ENCODE measurements around the gene BMAL1.

Gene BMAL1

GRCh38 chr11:13343931-13344717 lies 66.5 kb downstream of the BMAL1 start:
- peak; percentile 54 for DNase-seq (ENCODE audit: low spot score)

- DNase-seq (ENCODE audit: low spot score) = no peak
These were observed 67.2 kb downstream of the BMAL1 start for GRCh38 chr11:13344818-13345217.

DNA sequence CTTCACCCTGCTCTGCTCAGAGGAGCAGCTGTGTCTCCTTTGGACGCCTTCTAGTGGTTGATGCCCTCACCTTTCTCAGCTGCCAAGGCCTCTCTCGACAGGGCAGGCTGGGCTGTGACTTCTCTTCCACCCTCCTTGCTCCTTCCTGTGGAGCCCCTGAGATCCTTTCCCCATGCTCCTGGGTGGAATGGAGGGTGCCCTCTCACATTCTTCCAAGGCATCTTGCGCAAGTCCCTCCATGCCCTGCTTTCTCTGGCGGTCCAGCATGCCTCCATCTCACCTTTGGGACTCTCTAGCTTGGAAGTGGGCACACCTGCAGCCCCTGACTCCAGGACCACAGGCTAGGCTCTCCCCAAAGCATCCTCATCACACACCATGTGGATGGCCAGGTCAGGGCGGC lies 68.9 kb downstream of the BMAL1 start:
- DNase-seq (ENCODE audit: low spot score) = no peak

DNA sequence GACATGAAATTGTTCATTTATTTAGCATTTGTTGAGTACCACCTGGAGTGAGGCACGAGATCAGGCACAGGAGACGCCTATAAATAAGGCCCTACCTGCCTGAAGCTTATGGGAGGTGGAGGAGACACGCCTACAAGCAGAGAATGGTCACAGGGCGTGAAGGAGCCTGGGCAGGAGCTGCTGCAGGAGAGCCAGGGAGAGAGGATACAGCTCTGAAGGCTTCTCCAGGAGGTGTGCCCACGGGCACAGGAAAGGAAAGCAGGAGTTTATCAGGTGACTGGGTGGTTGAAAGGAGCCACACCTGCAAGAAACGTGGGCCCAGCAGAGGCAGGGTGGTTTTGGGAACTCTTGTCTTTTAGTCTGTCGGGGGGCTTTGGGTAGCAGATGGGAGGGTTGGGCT lies 70.3 kb downstream of the BMAL1 start:
- DNase-seq (ENCODE audit: low spot score) = no peak

GRCh38 chr11:13348305-13348704 lies 70.7 kb downstream of the BMAL1 start:
- DNase-seq (ENCODE audit: low spot score) = no peak

GRCh38 chr11:13349046-13349445 lies 71.5 kb downstream of the BMAL1 start:
- no peak for DNase-seq (ENCODE audit: low spot score)

- no peak for DNase-seq (ENCODE audit: low spot score)
These were observed 72.0 kb downstream of the BMAL1 start for GRCh38 chr11:13349581-13349980.

DNA sequence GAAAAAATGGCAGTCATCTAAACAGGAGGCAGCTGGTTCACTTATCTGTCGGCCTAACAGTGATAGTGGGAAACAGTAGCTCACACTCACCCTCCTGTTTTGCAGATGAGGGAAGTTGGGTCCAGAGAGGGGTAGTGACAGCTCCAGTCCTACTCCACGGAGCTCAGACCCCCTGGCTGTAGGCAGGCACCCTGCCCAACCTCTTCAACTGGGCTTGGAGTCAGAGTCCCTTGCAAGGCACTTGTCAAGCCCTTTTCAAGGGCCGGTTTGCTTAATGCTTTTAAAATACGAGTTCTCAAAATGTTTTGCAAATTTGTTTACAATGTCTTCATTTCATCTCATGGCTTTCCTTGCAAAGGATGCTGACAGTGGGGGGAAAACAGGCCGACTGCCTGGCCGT lies 75.1 kb downstream of the BMAL1 start:
- DNase-seq (ENCODE audit: low spot score) = no peak

GRCh38 chr11:13354335-13354734 lies 76.7 kb downstream of the BMAL1 start:
- DNase-seq (ENCODE audit: low spot score) = peak; percentile 16

DNA sequence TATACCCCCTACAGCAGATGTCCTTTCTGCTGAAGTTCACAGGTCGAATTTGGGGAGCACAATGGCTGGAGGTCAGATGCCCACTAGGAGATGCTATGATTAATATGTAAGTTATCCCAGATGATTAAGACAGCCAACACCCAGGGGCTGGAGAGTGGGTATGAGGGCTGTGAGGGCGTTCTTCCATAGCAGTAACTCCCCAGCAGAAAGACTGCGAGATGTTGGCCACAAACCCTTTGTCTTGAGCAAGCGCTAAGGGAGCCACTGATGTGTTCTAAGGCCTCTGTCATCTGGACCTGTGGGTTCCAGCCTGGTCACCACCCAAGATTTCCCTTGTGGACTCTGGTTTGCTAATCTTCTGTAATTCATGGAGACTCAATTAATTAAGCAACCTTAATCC lies 77.6 kb downstream of the BMAL1 start:
- DNase-seq (ENCODE audit: low spot score) = no peak

DNA sequence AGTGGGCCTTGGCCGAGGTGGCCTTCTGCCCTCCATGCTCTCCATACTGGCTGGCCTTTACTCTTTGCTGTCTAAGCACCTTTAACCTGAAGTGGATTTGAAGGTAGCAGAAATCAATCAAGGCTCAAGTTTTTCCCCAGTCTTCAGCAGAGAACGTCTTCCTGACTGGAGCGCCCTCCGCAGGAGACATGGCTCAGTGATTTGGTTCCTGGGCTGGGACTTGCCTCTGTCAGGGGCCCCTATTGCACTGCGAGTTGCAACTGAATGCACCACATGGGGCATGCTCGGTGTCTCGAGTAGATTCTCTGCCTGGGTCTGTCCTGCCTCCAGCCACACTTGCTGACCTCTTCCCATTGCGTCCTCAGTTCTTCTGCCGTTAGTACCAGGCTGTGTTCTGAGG lies 79.6 kb downstream of the BMAL1 start:
- DNase-seq (ENCODE audit: low spot score) = no peak

DNA sequence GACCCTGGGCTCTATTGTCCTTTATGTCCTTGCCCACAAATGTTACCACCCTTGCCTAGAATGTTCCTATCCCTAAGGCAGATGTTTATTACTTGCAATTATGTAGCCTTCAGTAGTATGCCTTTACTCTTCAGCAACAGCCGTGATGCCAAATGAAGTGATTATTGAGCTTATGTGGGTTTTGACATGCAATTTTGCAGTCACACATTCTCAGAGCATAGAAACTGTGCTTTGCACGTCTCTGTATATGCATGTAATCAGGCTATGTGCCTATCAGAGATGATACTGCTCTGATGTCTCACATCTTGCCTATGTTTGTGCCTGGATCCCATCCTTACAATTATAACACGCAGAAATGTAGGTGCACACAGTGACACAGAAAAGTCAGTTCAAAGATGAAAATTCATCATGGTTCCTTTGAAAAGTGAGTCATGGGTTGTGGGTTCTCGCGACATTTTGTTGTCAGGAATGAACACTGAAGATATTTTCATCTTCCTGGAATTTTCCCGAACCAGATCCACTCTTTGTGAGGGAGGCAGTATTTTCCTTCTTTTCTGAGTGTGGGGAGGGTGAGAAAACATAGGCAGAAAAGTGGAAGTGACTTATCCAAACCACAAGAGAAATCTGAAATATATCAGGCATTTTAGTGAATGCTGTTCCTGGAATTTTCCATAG lies 81.1 kb downstream of the BMAL1 start:
- no peak for DNase-seq (ENCODE audit: low spot score)

DNA sequence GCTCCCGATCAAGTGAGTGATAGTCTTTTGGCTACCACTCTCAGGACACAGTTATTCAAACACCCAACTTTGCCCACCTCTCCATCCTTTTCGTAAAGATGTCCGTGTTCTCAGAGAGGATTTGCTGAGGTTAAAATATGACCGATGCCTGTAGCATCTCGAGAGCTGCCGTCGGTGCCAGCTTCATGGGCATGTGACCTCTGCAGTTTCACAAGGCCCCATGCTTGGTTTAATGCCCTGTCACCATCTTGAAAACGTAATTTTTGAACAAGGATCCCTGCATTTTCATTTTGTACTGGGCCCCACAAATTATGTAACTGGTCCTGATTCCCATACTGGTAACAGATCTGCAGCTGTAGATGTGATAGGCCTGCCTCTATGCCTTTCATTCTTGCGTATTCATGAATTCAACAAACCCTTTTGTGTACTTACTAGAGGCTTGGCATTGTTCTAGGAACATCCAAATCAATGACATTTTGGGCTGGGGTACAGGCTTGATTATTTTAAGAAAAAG lies 85.1 kb downstream of the BMAL1 start:
- no peak for DNase-seq (ENCODE audit: low spot score)

GRCh38 chr11:13364388-13364787 lies 86.8 kb downstream of the BMAL1 start:
- DNase-seq (ENCODE audit: low spot score) = no peak

GRCh38 chr11:13366266-13367026 lies 88.9 kb downstream of the BMAL1 start:
- no peak for DNase-seq (ENCODE audit: low spot score)

- no peak for DNase-seq (ENCODE audit: low spot score)
These were observed 89.5 kb downstream of the BMAL1 start for GRCh38 chr11:13367115-13367514.

DNA sequence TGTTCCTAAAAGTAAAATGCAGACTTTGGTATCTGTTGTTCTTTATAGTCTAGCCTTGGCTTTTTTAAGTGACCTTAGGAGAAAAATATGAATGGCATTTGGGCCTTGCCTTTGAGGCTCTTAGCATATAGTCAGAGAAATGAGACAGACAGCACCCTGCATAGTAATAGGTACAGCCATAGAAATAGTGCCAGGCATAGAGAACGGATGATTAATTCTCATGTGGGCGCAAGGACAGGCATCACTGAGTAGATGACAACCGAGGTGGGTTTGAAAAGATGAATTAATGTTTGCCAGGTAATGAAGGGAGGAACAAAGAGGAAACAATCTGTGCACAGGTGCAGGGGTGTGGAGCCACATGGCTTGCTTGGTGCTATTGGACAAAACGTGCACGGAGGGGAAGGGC lies 90.5 kb downstream of the BMAL1 start:
- no peak for DNase-seq (ENCODE audit: low spot score)

DNA sequence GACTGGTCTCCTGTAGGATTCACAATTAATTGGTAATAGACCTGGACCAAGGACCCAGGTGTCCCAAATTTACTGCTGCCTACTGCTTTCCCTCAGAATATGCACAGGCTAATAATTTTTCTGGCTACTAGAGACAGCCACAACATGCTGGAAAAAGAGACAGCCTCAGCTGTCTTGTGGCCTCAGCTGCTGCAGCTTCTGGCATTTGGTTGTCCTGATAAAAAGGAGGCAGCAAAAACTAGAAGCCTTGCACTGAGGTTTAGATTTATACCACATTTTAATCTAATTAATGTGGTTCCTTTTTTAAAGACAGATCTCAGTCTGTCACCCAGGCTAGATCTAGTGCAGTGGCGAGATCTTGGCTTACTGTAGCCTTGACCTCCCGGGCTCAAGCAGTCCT lies 95.6 kb downstream of the BMAL1 start:
- no peak for DNase-seq (ENCODE audit: low spot score)

- no peak for DNase-seq (ENCODE audit: low spot score)
These were observed 98.2 kb downstream of the BMAL1 start for GRCh38 chr11:13375798-13376197.

DNA sequence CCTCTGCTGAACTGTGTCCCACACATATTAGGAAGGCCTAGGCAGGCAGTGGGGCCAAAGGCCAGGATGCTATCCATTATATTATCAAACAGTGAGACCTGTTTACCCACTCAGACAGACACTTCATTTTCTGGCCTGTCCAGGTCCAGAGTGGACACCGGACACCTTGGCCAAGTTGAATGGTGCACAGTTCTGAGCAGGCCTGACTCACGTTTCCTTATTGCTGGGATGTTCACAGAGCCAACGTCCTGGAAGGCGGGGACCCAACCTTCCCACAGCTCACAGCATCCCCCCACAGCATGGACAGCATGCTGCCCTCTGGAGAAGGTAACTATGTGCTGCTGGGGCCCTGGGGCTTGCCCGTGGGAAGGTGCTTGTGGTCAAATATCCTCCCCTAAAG lies 98.8 kb downstream of the BMAL1 start:
- no peak for DNase-seq (ENCODE audit: low spot score)

GRCh38 chr11:13376838-13377237 lies 99.2 kb downstream of the BMAL1 start:
- DNase-seq (ENCODE audit: low spot score) = no peak

GRCh38 chr11:13378316-13378715 lies 100.7 kb downstream of the BMAL1 start:
- no peak for DNase-seq (ENCODE audit: low spot score)

DNA sequence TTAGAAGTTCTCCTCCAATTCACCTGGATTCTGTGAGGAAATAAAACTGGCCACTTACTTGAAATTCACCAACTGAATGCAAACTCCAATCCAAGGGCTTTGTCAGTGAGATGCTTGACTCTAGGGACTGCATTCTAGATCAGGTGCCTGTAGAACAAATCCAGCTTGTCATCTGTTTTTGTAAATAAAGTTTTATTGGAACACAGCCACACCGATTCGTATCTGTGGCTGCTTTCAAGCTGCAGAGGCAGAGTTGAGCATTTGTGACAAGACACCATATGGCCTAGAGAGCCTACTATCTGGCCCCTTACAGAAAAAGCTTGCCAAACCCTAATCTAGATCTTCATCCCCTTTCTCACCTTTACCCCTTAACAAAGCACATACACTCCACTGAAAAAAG lies 103.1 kb downstream of the BMAL1 start:
- DNase-seq (ENCODE audit: low spot score) = no peak

Data from HuH-7.5 (cell line).